Adrenal gland (tissue), 12 donors: ENCODE results near the gene MDM2. TPM values are rescaled to one million over a fixed set of nuclear protein-coding genes. Genes with fewer than 3 reads are reported as not detected.
A peak's percentile ranks its signal among the peaks of the same experiment; 100 is the strongest.

Experiments
- DNase-seq, 7 donors: peaks; one replicate each; pipeline ENCODE4 v3.0.0-alpha.2; 2019 to 2020
- H3K27ac ChIP-seq, 5 donors: fragments of 200-600 bp; sonication (generic) in 4 of 5; 1 replicate in 3 of 5; 2 replicates in 2 of 5; pipeline versions ENCODE4 v1.5.1 to v1.8.0; 2016 to 2020; ENCODE audit warnings: mild to moderate bottlenecking in 1 of 5
- H3K27me3 ChIP-seq: fragments of 200-600 bp; 2 replicates; pipeline ENCODE4 v1.8.0; 2021
- H3K36me3 ChIP-seq, 2 donors: fragments of 200-600 bp; replicated peaks in 1 of 2; 1 replicate in 1 of 2; 2 replicates in 1 of 2; pipeline versions ENCODE4 v1.5.1 to v1.8.0; 2018 to 2022
- H3K4me1 ChIP-seq, 2 donors: fragments of 200-600 bp; replicated peaks in 1 of 2; 1 replicate in 1 of 2; 2 replicates in 1 of 2; pipeline versions ENCODE4 v1.5.1 to v1.8.0; 2018 to 2021
- H3K4me3 ChIP-seq, 4 donors: fragments of 200-600 bp; sonication (generic) in 3 of 4; one replicate each; pipeline ENCODE4 v1.5.1; 2016 to 2018
- H3K9me3 ChIP-seq, 3 donors: fragments of 200-600 bp; sonication (generic) in 1 of 3; replicated peaks in 1 of 3; 1 replicate in 2 of 3; 2 replicates in 1 of 3; pipeline versions ENCODE4 v1.5.1 to v1.8.0; 2016 to 2021
- CTCF ChIP-seq, 6 experiments: fragments of 450-650 bp in 4 of 6; fragments of 200-600 bp in 2 of 6; sonication (generic) in 1 of 6; IDR thresholded peaks; 1 replicate in 5 of 6; 2 replicates in 1 of 6; pipeline versions ENCODE4 v1.5.1 to v1.8.0; 2016 to 2021; ENCODE audit warnings: antibody characterized with exemption in 6 of 6, mild to moderate bottlenecking in 2 of 6, moderate library complexity in 1 of 6
- POLR2A ChIP-seq, 2 donors: fragments of 450-650 bp; IDR thresholded peaks; one replicate each; pipeline ENCODE4 v1.6.1; 2017; ENCODE audit warnings: antibody characterized with exemption in 2 of 2, mild to moderate bottlenecking in 2 of 2, moderate library complexity in 1 of 2
- WGBS, 4 donors: extraction: QIAGEN DNeasy Blood & Tissue Kit in 2 of 4; methylation state at CpG; one replicate each; pipeline versions ENCODE4 v1.1.5 to v1.1.7; 2013 to 2017; 5-methylcytosine and 5-hydroxymethylcytosine counted together
- intact Hi-C, 2 donors: fragments of 100-400 bp; cut with DNase I; formaldehyde crosslinking; loops; one replicate each; pipeline versions ENCODE4 v1.14.1 to v1.15.0; 2022 to 2023
- polyA plus RNA-seq, 3 donors: library from polyadenylated mRNA; stranded (reverse); fragments of 200-250 nt in 2 of 3; fragments of 350-450 nt in 1 of 3; fragmentation: Illumina TruSeq in 1 of 3; extraction: RNeasy Lipid Tissue Mini Kit (QIAGEN cat#74804) in 1 of 3; gene quantifications; one replicate each; pipeline ENCODE4 v1.2.3, GENCODE V29; 2013 to 2014
- total RNA-seq, 9 donors: library from RNA; depleted of rRNA in 4 of 9; stranded (reverse); fragments of >200 nt in 4 of 9; fragments of 120-200 nt in 1 of 9; fragmentation: NEBNext Ultra II Directional in 1 of 9; extraction: Animal tissue kit (Norgen Biotek cat#: 25700) in 1 of 9; gene quantifications; one replicate each; pipeline versions ENCODE4 v1.1.0 to v1.2.4, GENCODE V29; 2013 to 2023
- donor health status: healthy with polysubstance abuse.
- donor health status: Bipolar disorder and iron deficiency.
- donor health status: DM: yes; HTN: yes; CAD: no.
- donor health status: DM: no; HTN: no; CAD: no.
- donor health status: DM: no; HTN: no; CAD: no.
- donor health status: DM: yes; HTN: yes; CAD: no.

MDM2 gene
- total and polyA plus RNA-seq, 12 donors = 44.3 to 241 (median 107) TPM

- Histone ChIP-seq H3K27ac (no peak overlapping the region), H3K27me3 (no peaks in the 10 kb centered on the region), H3K36me3 (no peaks in the 10 kb centered on the region), H3K4me3 (no peak overlapping the region), H3K4me1 (peaks cover 12 to 19% of the 10 kb centered on the region in 2 donors), H3K9me3 (no peaks in the 10 kb centered on the region)
- DNase-seq = no peak
- TF ChIP-seq POLR2A (IDR thresholded peaks at IDR 0.05) (no peak), CTCF (IDR thresholded peaks at IDR 0.05) (no peak)
- intact Hi-C loops = no loop called here
- WGBS, 4 donors = 90 to 96% (median 92%) methylated on average over 7 of the region's 7 CpGs
Measured at GRCh38 chr12:68894276-68894855, 86.4 kb downstream of the MDM2 start.

GRCh38 chr12:68896881-68897540 lies 89.0 kb downstream of the MDM2 start:
- TF ChIP-seq CTCF (IDR thresholded peaks at IDR 0.05) = no peak
- TF ChIP-seq POLR2A (IDR thresholded peaks at IDR 0.05) = no peak
- Histone ChIP-seq H3K4me1 (peaks cover 12 to 19% of the 10 kb centered on the region in 2 donors), H3K9me3 (no peaks in the 10 kb centered on the region), H3K36me3 (no peaks in the 10 kb centered on the region), H3K4me3 (no peak overlapping the region), H3K27me3 (no peaks in the 10 kb centered on the region), H3K27ac (no peak overlapping the region)
- 32 to 50% (median 45%) methylated on average over 4 of the region's 4 CpGs for WGBS, 4 donors
- intact Hi-C loops = no loop called here
- DNase-seq = no peak

- Histone ChIP-seq H3K36me3 (no peaks in the 10 kb centered on the region), H3K4me1 (peaks cover 12 to 19% of the 10 kb centered on the region in 2 donors), H3K27me3 (no peaks in the 10 kb centered on the region), H3K9me3 (no peaks in the 10 kb centered on the region), H3K27ac (no peak overlapping the region), H3K4me3 (no peak overlapping the region)
- WGBS, 4 donors = 44 to 58% (median 53%) methylated on average over 4 of the region's 4 CpGs
- TF ChIP-seq CTCF (IDR thresholded peaks at IDR 0.05) (peak; percentile 7 to 49 (median 40)), POLR2A (IDR thresholded peaks at IDR 0.05) (no peak)
- intact Hi-C loops = no loop called here
- peak; percentile 45 to 80 (median 72) for DNase-seq
Measured at GRCh38 chr12:68899251-68899771, 91.3 kb downstream of the MDM2 start.

GRCh38 chr12:68900241-68900640 lies 92.3 kb downstream of the MDM2 start:
- no peak for TF ChIP-seq CTCF (IDR thresholded peaks at IDR 0.05)
- no peak for TF ChIP-seq POLR2A (IDR thresholded peaks at IDR 0.05)
- H3K27me3 ChIP-seq = no peaks in the 10 kb centered on the region
- no peak overlapping the region for H3K27ac ChIP-seq

More at GRCh38 chr12:68900241-68900640, 92.3 kb downstream of the MDM2 start:
- Histone ChIP-seq H3K4me1 (peaks cover 12 to 19% of the 10 kb centered on the region in 2 donors), H3K9me3 (no peaks in the 10 kb centered on the region), H3K36me3 (no peaks in the 10 kb centered on the region), H3K4me3 (no peak overlapping the region)
- 42 to 65% (median 44%) methylated on average over 2 of the region's 2 CpGs for WGBS, 4 donors
- intact Hi-C loops = no loop called here
- DNase-seq = no peak

Other genes starting within 250 kb of the MDM2 start
- 100 to 1,000 TPM; 113 to 302 (median 167) TPM for gene RAP1B, start 197.3 kb upstream of the MDM2 start, total RNA-seq
- gene RAP1B, start 197.3 kb upstream of the MDM2 start, polyA plus RNA-seq = 100 to 1,000 TPM in 1 of 3 donors, 10 to 100 TPM in 2; 74.6 to 264 (median 80.3) TPM
- gene NUP107, start 121.2 kb upstream of the MDM2 start, total RNA-seq = 10 to 100 TPM; 18.0 to 51.6 (median 31.7) TPM
- 10 to 100 TPM; 13.1 to 28.6 (median 21.8) TPM for gene NUP107, start 121.2 kb upstream of the MDM2 start, polyA plus RNA-seq
- 10 to 100 TPM in 5 of 9 donors, 1 to 10 TPM in 4; 2.7 to 23.1 (median 11.6) TPM for gene SLC35E3, start 62.0 kb upstream of the MDM2 start, total RNA-seq
- 10 to 100 TPM in 2 of 3 donors, 1 to 10 TPM in 1; 7.6 to 11.2 (median 10.5) TPM for gene SLC35E3, start 62.0 kb upstream of the MDM2 start, polyA plus RNA-seq
- 100 to 1,000 TPM in 1 of 9 donors, 10 to 100 TPM in 8; 24.9 to 170 (median 60.7) TPM for gene CPM, start 125.0 kb downstream of the MDM2 start, total RNA-seq
- gene CPM, start 125.0 kb downstream of the MDM2 start, polyA plus RNA-seq = 10 to 100 TPM; 10.8 to 24.6 (median 13.3) TPM